Measurements from ENCODE around the gene MFSD12. TPM values are rescaled to one million over a fixed set of nuclear protein-coding genes. Genes with fewer than 3 reads are reported as not detected.

MFSD12 gene
- total RNA-seq, 2 experiments from 2014 or later = 78.8 to 79.4 TPM

DNA sequence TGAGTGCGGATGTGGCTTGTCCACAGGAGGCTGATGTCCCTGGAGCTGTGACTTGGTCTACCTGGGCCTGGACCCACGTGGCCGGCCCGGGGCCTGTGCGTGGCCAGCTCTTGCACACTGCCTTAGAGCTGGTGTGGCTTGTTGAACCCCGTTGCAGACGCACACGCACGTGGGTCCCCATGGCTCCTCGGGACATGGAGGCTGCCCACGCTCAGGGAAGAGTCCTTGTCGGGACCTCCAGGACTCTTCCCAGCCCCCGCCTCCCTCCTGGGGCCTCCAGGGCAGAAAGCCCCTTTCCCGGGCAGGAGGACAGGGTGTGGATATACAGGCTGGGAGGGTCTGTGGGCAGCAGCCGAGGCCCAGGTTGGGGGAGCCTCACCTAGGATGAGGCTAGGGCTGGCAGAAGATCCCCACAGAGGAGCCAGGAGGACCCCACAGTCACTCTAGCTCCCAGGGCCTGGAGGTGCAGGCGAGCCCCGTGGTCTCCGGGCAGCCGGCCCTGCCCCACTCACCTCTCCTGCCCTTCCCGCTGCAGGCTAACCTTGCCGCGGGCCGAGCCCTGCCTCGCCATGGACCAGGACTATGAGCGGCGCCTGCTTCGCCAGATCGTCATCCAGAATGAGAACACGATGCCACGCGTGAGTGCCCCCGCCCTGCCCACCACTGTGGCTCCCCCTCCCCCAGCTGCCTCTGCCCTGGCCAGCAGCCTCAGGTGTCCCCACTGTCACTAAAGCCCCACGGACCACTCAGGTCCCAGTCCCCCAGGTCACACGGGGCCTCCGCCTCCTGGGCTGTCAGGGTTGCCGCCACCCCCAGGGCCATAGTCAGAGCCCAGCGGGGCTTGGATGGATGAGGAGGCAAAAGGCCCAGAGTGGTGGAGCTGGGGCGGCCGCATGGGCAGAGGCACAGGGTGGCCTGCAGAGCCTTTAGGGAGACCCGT is 34.7 kb downstream of the MFSD12 start:
- H3K79me2 ChIP-seq (ENCODE audit: insufficient read depth, low read depth, low read length) = peaks cover 4% of the 10 kb centered on the region; the same call in 1 of the 2 replicates
- H4K20me1 ChIP-seq (ENCODE audit: insufficient read depth, low read length) = no peaks in the 10 kb centered on the region
- DNase-seq (ENCODE audit: low spot score) = no peak
- no TSS peak for BruUV-seq (replicated peaks)
- H2AFZ ChIP-seq (ENCODE audit: low read length) = no peak overlapping the region
- H3K4me3 ChIP-seq (ENCODE audit: low read depth, low read length, poor library complexity, severe bottlenecking) = no peak overlapping the region
- H3K4me2 ChIP-seq (ENCODE audit: low read length) = no peak overlapping the region
- intact Hi-C loops (cut with micrococcal nuclease; ENCODE audit: unreplicated experiment) = no loop called here
- H3K9me3 ChIP-seq (ENCODE audit: low read length) = no peaks in the 10 kb centered on the region
- H3K36me3 ChIP-seq (ENCODE audit: insufficient read depth, low read length) = peaks cover 69% of the 10 kb centered on the region
- no peak for TF ChIP-seq EZH2phosphoT487 (IDR thresholded peaks at IDR 0.05; ENCODE audit: borderline replicate concordance, low read depth, low read length)
- TF ChIP-seq, protein P1, sequence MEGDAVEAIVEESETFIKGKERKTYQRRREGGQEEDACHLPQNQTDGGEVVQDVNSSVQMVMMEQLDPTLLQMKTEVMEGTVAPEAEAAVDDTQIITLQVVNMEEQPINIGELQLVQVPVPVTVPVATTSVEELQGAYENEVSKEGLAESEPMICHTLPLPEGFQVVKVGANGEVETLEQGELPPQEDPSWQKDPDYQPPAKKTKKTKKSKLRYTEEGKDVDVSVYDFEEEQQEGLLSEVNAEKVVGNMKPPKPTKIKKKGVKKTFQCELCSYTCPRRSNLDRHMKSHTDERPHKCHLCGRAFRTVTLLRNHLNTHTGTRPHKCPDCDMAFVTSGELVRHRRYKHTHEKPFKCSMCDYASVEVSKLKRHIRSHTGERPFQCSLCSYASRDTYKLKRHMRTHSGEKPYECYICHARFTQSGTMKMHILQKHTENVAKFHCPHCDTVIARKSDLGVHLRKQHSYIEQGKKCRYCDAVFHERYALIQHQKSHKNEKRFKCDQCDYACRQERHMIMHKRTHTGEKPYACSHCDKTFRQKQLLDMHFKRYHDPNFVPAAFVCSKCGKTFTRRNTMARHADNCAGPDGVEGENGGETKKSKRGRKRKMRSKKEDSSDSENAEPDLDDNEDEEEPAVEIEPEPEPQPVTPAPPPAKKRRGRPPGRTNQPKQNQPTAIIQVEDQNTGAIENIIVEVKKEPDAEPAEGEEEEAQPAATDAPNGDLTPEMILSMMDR (conservative IDR thresholded peaks at IDR 0.05; ENCODE audit: low read length) = no peak
- CTCF ChIA-PET (ENCODE audit: unreplicated experiment) = no interaction called here
- no peak overlapping the region for H3K27ac ChIP-seq (ENCODE audit: low read depth, low read length, poor library complexity, severe bottlenecking)
- POLR2A ChIA-PET = interaction anchor here (0.7 kb wide), 1 partner anchor 32 kb away, joined by 6 read pairs; no protein-coding TSS in a partner anchor
- H3K4me1 ChIP-seq (ENCODE audit: insufficient read depth, low read length, poor library complexity, severe bottlenecking) = no peaks in the 10 kb centered on the region
- no peaks in the 10 kb centered on the region for H3K9me2 ChIP-seq (ENCODE audit: insufficient read depth, low read length)

DNA sequence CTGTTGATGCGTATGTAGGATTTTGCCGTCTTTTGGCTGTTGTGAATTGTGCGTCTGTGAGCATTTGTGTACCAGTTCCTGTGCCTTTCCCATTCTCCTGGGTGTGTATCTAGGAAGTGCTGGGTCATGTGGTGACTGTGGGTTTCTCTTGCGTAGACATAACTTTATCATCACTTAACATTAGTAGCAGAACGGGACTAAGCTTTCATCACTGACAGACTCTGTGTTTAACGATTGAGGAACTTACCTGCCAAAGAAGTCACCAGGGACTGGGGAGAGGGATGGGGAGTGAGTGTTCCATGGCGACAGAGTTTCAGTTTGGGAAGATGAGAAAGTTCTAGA is 36.3 kb downstream of the MFSD12 start:
- ChIA-PET POLR2A (no interaction called here), CTCF (ENCODE audit: unreplicated experiment) (no interaction called here)
- Histone ChIP-seq H3K4me1 (ENCODE audit: insufficient read depth, low read length, poor library complexity, severe bottlenecking) (peaks cover 12% of the 10 kb centered on the region), H2AFZ (ENCODE audit: low read length) (no peak overlapping the region), H3K36me3 (ENCODE audit: insufficient read depth, low read length) (peaks cover 60% of the 10 kb centered on the region), H3K4me3 (ENCODE audit: low read depth, low read length, poor library complexity, severe bottlenecking) (no peak overlapping the region), H3K79me2 (ENCODE audit: insufficient read depth, low read depth, low read length) (peaks cover 4% of the 10 kb centered on the region; the same call in 1 of the 2 replicates), H3K27ac (ENCODE audit: low read depth, low read length, poor library complexity, severe bottlenecking) (no peak overlapping the region), H3K4me2 (ENCODE audit: low read length) (no peak overlapping the region), H3K9me3 (ENCODE audit: low read length) (no peaks in the 10 kb centered on the region), H3K9me2 (ENCODE audit: insufficient read depth, low read length) (no peaks in the 10 kb centered on the region), H4K20me1 (ENCODE audit: insufficient read depth, low read length) (no peaks in the 10 kb centered on the region)
- BruUV-seq (replicated peaks) = no TSS peak
- TF ChIP-seq, protein P1 (conservative IDR thresholded peaks at IDR 0.05; ENCODE audit: low read length) = no peak
- TF ChIP-seq EZH2phosphoT487 (IDR thresholded peaks at IDR 0.05; ENCODE audit: borderline replicate concordance, low read depth, low read length) = no peak
- no peak for DNase-seq (ENCODE audit: low spot score)
- intact Hi-C loops (cut with micrococcal nuclease; ENCODE audit: unreplicated experiment) = no loop called here
